Dendritic cell treated with granulocyte-macrophage colony-stimulating factor and Interleukin-4, amounts not matched to agents 40 ng/mL and 50 ng/mL, for 4 days (primary cell): ENCODE measurements around the gene PHLDA1.

ENCODE experiments used
- H3K27ac Mint-ChIP-seq: one replicate; pipeline ENCODE4 v1.8.0; 2022; ENCODE audit warnings: mild to moderate bottlenecking, mixed read lengths
- H3K27me3 Mint-ChIP-seq: one replicate; pipeline ENCODE4 v1.8.0; 2022; ENCODE audit warnings: mild to moderate bottlenecking, mixed read lengths
- H3K36me3 Mint-ChIP-seq: one replicate; pipeline ENCODE4 v1.8.0; 2022; ENCODE audit warnings: low read depth, mixed read lengths
- H3K4me1 Mint-ChIP-seq: one replicate; pipeline ENCODE4 v1.8.0; 2022; ENCODE audit warnings: low read depth, mixed read lengths
- H3K4me3 Mint-ChIP-seq: one replicate; pipeline ENCODE4 v1.8.0; 2022; ENCODE audit warnings: mild to moderate bottlenecking, moderate library complexity, mixed read lengths
- H3K9me3 Mint-ChIP-seq: one replicate; pipeline ENCODE4 v1.8.0; 2022; ENCODE audit warnings: mixed read lengths
- intact Hi-C: fragments of 100-400 bp; cut with micrococcal nuclease; formaldehyde crosslinking; loops from one replicate; pipeline ENCODE4 v1.15.0; 2022

Gene PHLDA1

GRCh38 chr12:76032043-76032981 is 736 bp upstream of the PHLDA1 start:
- Mint-ChIP-seq H3K36me3 (peaks cover 18% of the 10 kb centered on the region), H3K4me3 (peak overlapping the region; percentile 99), H3K9me3 (no peaks in the 10 kb centered on the region), H3K27ac (peak overlapping the region; percentile 95), H3K4me1 (peaks cover 33% of the 10 kb centered on the region), H3K27me3 (peaks cover 20% of the 10 kb centered on the region)
- intact Hi-C loops = loop anchor here (5.0 to 10.0 kb wide), 4 partner anchors 55 to 698 kb away; partner anchors contain the start of genes CAPS2, GLIPR1L1 and KRR1

- peaks cover 20% of the 10 kb centered on the region for H3K27me3 Mint-ChIP-seq
- no peaks in the 10 kb centered on the region for H3K9me3 Mint-ChIP-seq
- intact Hi-C loops = loop anchor here (2.0 to 10.0 kb wide), 5 partner anchors 54 to 696 kb away; partner anchors contain the start of genes CAPS2, GLIPR1L1, GLIPR1L2 and KRR1
- peak overlapping the region; percentile 99 for H3K4me3 Mint-ChIP-seq
- peaks cover 18% of the 10 kb centered on the region for H3K36me3 Mint-ChIP-seq
- peaks cover 32% of the 10 kb centered on the region for H3K4me1 Mint-ChIP-seq
- peak overlapping the region; percentile 95 for H3K27ac Mint-ChIP-seq
Observed at GRCh38 chr12:76031081-76031413, 529 bp downstream of the PHLDA1 start.

GRCh38 chr12:76030341-76031080 is 1.1 kb downstream of the PHLDA1 start:
- H3K4me3 Mint-ChIP-seq = peak overlapping the region; percentile 99
- peaks cover 18% of the 10 kb centered on the region for H3K36me3 Mint-ChIP-seq
- intact Hi-C loops = loop anchor here (2.0 to 10.0 kb wide), 5 partner anchors 53 to 696 kb away; partner anchors contain the start of genes CAPS2, GLIPR1L1, GLIPR1L2 and KRR1
- H3K27ac Mint-ChIP-seq = peak overlapping the region; percentile 95
- H3K27me3 Mint-ChIP-seq = peaks cover 20% of the 10 kb centered on the region
- H3K9me3 Mint-ChIP-seq = no peaks in the 10 kb centered on the region
- H3K4me1 Mint-ChIP-seq = peaks cover 32% of the 10 kb centered on the region

GRCh38 chr12:76029982-76030340 is 1.6 kb downstream of the PHLDA1 start:
- Mint-ChIP-seq H3K27ac (peak overlapping the region; percentile 95), H3K27me3 (peaks cover 20% of the 10 kb centered on the region), H3K9me3 (no peaks in the 10 kb centered on the region), H3K4me1 (peaks cover 32% of the 10 kb centered on the region), H3K36me3 (peaks cover 18% of the 10 kb centered on the region), H3K4me3 (peak overlapping the region; percentile 99)
- intact Hi-C loops = loop anchor here (2.0 to 10.0 kb wide), 5 partner anchors 53 to 695 kb away; partner anchors contain the start of genes CAPS2, GLIPR1L1, GLIPR1L2 and KRR1

- Mint-ChIP-seq H3K9me3 (no peaks in the 10 kb centered on the region), H3K27ac (no peak overlapping the region), H3K36me3 (peaks cover 18% of the 10 kb centered on the region), H3K4me1 (peaks cover 32% of the 10 kb centered on the region), H3K4me3 (no peak overlapping the region), H3K27me3 (peaks cover 16% of the 10 kb centered on the region)
- intact Hi-C loops = no loop called here
Observed at GRCh38 chr12:76028571-76029277, 2.9 kb downstream of the PHLDA1 start.

- Mint-ChIP-seq H3K4me3 (no peak overlapping the region), H3K4me1 (peaks cover 20% of the 10 kb centered on the region), H3K36me3 (peaks cover 14% of the 10 kb centered on the region), H3K9me3 (no peaks in the 10 kb centered on the region), H3K27ac (no peak overlapping the region), H3K27me3 (peaks cover 9% of the 10 kb centered on the region)
- intact Hi-C loops = no loop called here
Observed at GRCh38 chr12:76026643-76027063, 4.9 kb downstream of the PHLDA1 start.

- H3K9me3 Mint-ChIP-seq = no peaks in the 10 kb centered on the region
- peaks cover 15% of the 10 kb centered on the region for H3K4me1 Mint-ChIP-seq
- intact Hi-C loops = no loop called here
- H3K4me3 Mint-ChIP-seq = no peak overlapping the region
- H3K36me3 Mint-ChIP-seq = peaks cover 8% of the 10 kb centered on the region
- no peak overlapping the region for H3K27ac Mint-ChIP-seq
- H3K27me3 Mint-ChIP-seq = peaks cover 9% of the 10 kb centered on the region
Observed at GRCh38 chr12:76025601-76026575, 5.7 kb downstream of the PHLDA1 start.

GRCh38 chr12:76024942-76025600 is 6.5 kb downstream of the PHLDA1 start:
- Mint-ChIP-seq H3K4me1 (peaks cover 15% of the 10 kb centered on the region), H3K9me3 (no peaks in the 10 kb centered on the region), H3K27me3 (peaks cover 3% of the 10 kb centered on the region), H3K36me3 (no peaks in the 10 kb centered on the region), H3K4me3 (no peak overlapping the region), H3K27ac (no peak overlapping the region)
- intact Hi-C loops = no loop called here

GRCh38 chr12:76024102-76024781 is 7.3 kb downstream of the PHLDA1 start:
- H3K27ac Mint-ChIP-seq = no peak overlapping the region
- H3K27me3 Mint-ChIP-seq = peaks cover 3% of the 10 kb centered on the region
- H3K4me3 Mint-ChIP-seq = no peak overlapping the region
- intact Hi-C loops = no loop called here
- peaks cover 14% of the 10 kb centered on the region for H3K4me1 Mint-ChIP-seq
- H3K36me3 Mint-ChIP-seq = no peaks in the 10 kb centered on the region
- H3K9me3 Mint-ChIP-seq = no peaks in the 10 kb centered on the region

- intact Hi-C loops = no loop called here
- Mint-ChIP-seq H3K4me3 (no peak overlapping the region), H3K27me3 (peaks cover 3% of the 10 kb centered on the region), H3K4me1 (peaks cover 21% of the 10 kb centered on the region), H3K9me3 (no peaks in the 10 kb centered on the region), H3K27ac (no peak overlapping the region), H3K36me3 (no peaks in the 10 kb centered on the region)
Observed at GRCh38 chr12:76023069-76023690, 8.4 kb downstream of the PHLDA1 start.

GRCh38 chr12:76022506-76022905 is 9.1 kb downstream of the PHLDA1 start:
- no peak overlapping the region for H3K27ac Mint-ChIP-seq
- H3K36me3 Mint-ChIP-seq = no peaks in the 10 kb centered on the region
- no peaks in the 10 kb centered on the region for H3K9me3 Mint-ChIP-seq
- peaks cover 24% of the 10 kb centered on the region for H3K4me1 Mint-ChIP-seq
- H3K27me3 Mint-ChIP-seq = peaks cover 2% of the 10 kb centered on the region
- H3K4me3 Mint-ChIP-seq = no peak overlapping the region
- intact Hi-C loops = no loop called here
